HG03575 (cell line): ENCODE results near the gene AHCYL2.
"Not testable (repeated sequence)": the region's sequence is repeated elsewhere in the genome, so short reads cannot be mapped to it uniquely, and the experiment has no call there.

Source experiments
- ATAC-seq: cut with Tn5 transposase; IDR thresholded peaks from one replicate; pipeline ENCODE4 v1.9.1; 2021; ENCODE audit not compliant: unreplicated experiment, insufficient number of reproducible peaks, low FRiP score; ENCODE audit errors: extremely low read depth

AHCYL2 gene

DNA sequence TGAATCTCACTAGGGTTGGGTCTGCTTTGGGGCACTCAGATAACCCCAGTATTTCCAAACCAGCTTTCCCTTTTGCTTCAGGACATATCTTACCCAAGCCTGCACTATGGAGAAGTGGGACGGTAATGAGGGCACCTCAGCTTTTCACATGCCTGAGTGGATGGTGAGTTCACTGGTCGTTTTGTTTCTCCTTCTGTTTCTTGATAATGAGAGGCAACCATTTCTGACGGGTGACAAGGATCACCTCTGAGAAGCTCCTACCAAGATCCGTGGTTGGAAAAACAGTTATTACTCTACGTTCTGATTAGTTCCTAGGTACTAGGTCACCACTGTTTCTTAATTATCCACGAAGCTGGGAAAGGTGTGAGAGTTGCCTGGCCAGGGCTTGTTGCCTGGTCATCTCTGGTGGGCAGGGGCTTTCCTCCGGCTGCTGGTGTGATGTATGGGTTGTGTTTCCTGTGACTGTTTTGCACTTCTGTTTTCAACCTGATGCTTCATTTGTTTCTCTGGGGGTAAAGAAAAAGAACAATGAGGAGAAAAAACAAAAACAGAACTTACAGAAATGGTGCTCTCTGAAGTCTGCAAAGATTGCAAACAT lies 143.7 kb downstream of the AHCYL2 start:
- ATAC-seq: no peak

DNA sequence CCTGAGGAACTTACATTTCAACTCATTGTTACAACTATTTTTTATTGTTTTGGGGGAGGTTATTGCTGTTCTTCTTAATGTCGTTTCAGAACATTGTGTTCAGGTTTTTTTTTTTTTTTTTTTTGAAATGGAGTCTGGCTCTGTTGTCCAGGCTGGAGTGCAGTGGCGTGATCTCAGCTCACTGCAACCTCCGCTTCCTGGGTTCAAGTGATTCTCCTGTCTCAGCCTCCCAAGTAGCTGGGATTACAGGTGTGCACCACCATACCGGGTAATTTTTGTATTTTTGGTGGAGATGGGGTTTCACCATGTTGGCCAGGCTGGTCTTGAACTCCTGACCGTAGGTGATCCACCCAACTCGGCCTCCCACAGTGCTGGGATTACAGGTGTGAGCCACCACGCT lies 144.6 kb downstream of the AHCYL2 start:
- ATAC-seq: not testable (repeated sequence)

DNA sequence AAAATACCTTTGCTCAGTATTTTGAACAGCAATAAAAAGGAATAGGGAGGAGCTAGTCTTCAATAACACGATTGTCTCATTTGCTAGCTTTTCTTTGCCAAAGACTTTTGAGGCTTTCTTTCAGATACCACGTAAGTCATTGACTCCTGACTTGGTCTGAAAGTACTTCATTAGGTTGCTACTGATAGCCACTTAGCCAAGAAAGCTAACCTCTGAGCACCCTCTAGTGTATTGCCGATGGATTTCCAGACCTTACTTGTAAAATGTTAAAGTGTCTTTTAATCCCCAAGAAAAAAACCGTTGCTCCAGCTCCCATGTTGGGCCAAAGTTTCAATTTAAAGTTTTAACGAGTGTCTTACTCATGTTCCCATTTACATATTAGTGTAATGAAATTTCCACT lies 146.0 kb downstream of the AHCYL2 start:
- ATAC-seq: no peak

DNA sequence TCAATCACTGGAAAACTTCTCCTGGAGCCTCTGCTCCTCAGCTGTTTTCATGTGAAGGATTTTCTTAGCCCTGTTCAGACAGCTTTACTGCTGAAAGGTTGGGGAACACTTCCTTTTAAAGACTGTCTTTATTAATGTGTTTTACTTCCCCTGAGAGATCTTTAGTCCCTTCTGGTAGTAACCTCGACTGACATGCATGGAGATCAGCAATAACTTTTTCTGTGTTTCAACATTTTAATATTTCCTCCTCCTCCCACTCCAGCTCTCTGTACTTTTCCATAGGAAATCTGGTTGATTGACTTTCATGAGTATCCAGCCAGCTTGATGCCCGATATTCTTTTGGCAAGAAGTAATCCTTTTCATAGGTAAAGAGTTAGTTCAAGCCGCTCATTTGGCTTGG lies 146.7 kb downstream of the AHCYL2 start:
- no peak for ATAC-seq

DNA sequence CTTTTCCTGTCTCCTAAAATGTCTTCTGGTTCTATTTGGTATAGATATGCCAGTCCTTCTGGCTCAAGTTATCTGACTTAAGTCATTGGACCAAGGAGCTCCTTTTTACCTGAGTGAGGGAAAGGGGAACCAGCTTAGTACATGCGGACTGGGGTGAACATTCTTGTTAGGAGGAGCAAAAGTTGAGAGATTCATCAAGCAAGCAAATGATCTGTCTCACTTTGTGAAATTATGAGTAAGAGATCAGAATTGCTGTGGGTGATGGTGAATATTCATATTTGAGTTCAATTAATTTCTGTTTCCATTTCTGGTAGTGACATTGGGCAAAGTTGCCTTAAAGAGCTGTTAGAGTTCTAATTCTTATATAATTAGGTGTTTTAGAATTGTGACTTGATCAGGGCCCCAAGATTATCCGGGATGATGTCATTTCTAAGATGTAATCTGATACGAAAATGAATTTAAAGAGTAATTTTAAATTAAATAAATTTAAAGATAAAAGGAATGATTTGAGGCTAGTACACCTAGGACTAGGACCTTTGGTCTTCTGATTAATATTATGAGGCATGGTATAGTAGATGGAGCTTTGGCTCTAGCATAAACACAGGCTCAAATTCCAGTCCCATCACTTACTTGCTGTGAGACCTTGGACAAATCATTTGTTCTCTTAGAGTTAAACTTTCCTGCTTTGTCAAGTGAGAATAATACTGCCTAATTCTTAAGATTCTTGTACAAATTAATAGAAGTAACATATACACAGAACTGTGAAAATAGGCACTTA lies 149.0 kb downstream of the AHCYL2 start:
- no peak for ATAC-seq

DNA sequence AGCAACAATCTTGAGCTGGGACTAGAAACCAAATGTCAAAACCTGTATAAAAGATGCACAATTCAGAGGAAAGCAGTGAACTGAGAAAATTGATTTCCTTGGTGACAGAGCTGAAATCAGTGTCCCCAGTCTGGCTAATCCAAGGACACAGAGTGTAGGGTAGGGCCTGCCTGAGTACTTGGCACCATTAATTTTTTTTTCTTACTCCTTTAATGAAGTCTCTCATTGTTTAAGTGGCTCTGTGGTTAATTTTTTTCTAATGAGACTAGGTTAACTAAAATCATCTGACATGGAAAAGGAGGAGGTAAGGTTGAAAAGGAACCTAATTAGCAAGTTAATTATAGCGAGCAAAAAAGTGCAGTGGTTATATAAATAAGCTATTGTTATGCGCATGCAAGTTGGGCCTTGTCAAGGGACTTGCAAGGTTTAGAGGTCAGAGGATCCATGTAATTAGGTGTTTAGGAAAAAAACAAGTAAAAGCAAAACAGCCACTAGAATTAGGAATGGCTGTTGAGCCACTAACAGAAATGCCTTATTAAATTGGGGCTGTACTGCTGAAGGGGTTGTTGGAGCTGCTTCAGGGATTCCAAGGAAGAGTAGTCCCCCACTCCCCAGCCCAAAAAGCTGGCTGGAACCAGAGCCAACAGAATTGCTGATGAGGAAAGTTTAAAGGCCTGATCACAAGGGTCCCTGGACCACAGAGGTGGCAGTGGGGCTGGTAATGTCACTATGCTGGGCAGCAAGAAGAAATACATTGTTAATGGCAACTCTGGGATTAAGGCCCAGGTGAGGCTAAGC lies 150.5 kb downstream of the AHCYL2 start:
- ATAC-seq: no peak

DNA sequence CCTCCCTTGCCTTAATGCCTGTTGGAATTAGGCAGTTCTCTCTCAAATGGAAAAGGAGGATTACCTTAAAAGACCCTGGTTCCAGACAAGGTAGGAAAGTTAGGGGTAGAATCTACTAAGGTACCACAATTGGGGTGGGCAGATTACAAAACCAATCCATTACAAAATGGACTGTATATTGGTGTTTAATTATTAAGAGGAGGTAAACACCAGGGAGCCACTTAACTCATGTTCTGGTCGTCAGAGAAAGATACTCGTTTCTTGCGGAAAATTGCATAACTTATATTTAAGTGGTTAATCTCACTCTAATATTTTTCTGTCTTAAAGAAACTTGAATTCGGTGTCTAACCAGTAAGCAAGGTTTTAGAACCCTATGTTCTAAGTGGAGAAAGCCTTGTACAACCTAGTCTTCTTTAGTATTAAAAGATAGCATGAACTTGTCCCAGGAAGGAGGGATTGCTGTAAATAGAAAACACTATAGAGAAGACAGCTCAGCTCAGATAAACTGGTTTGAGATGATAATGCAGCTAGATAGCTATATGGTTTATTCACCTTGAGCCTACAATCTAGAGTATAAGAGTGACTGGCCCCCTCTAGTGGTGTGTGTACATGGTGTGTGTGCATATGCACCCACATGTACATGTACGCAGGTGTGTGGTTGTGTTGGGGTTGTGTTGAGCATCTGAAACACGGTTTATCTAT lies 151.4 kb downstream of the AHCYL2 start:
- ATAC-seq: no peak

DNA sequence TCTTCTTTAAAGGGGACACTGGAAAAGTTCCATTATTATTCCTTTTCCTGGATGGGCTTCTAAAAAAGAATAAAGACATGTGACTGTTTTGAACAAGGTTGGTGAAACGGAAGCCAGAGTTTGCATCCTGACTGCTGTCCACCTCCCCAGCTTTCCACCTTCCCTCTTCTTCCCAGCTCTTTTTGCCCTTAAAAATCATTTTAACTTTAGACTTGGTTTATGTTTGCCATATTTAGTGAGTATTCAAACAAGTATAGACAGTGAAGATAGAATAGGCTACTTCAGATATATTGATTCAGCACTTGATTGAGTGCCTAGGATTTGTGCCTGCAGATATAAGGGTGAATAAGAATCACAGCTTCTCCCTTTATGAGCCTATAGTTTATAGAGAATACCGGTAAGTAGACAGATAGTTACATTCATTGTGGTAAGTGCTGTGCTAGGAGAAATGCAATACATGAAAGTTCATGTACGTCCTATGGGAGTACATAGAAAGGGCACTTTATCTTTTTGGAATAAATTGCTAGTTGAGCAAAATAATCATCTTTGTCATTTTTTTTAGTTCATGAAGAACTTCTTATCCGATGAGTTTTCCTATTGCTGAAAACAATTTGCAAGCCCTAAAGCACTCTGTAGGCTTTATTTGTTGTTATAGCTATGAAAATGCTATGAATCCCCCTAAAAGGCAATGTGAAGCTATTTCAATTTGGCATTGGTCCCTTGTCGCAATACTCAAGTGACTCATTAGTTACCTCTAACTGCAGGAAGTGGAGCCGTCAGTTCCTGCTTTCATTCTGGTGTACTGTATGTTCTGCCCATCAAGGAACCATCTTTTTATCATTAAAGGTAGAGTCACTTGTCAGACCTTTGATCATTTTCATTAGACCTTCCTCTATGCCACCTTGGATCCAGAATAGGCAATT lies 152.2 kb downstream of the AHCYL2 start:
- ATAC-seq: no peak

DNA sequence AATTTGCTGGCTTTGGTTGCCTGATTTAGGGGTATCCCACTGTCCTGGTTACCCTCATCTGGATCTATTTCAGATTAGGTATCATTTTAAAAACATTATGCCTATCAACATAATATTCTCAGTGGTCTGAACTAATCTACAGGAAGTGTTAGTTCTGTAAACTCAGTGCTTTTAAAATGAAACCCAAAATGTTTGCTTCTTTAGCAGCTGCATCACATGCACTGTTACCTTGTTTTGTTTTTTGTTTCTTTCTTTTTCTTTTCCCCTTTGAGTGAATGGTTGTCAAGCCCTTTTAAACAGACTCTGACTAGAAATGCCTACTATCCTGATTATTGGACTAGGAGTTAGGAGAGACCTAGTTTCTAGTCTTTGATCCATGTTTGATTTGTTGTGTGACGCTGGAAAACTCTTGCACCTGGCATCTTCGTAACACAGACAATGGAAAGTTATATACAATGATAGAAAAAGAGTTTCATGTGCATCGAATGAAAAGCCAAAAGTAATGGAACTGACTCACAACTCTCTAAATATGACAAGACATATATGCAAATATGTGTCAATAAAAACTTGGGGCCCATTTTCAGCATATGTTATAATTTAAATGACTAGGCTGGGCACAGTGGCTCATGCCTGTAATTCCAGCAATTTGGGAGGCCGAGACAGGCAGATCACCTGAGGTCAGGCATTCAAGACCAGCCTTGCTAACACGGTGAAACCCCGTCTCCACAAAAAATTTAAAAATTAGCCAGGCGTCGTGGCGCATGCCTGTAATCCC lies 157.1 kb downstream of the AHCYL2 start:
- no peak for ATAC-seq

DNA sequence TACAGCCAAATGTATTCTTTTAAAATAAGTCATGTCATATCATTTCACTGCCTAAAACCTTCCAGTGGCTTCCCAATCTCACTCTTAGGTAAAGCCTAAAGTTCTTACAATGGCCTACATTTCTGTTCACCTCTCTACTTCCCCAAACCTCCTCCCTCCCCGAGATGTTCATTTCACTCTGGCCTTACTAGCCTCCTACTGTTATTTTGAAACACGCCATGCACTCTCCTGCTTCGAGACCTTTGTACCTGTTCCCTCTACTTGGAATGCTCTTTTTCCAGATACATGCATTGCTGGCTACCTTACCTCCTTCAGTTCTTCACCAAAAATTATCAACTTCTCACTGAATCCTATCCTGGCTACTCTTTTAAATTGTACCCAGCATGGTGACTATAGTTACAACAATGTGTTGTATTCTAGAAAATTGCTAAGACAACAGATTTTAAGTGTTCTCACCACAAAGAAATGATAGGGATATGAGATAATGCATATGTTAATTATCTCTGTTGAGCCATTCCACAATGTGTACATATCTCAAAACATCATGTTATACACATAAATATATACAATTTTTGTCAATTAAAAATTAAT lies 158.8 kb downstream of the AHCYL2 start:
- no peak for ATAC-seq

DNA sequence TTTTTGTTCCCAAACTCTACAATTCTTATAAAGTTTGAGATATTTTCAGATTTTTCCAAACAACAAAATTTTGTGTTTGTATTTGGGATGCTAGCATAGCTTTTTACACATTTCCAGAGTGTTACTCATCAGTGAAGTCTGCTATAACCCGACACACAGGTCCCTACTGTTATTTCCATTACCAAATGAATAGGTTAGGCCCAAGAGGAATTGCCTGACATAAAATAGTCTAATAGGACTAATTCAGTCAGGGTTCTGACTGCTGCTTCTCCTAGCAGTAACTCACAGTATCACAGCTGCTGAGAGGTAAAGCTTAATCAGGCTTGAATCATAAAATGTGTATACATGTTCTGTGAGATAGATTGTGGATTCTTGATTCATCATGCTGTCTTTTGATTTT lies 160.3 kb downstream of the AHCYL2 start:
- ATAC-seq: no peak

DNA sequence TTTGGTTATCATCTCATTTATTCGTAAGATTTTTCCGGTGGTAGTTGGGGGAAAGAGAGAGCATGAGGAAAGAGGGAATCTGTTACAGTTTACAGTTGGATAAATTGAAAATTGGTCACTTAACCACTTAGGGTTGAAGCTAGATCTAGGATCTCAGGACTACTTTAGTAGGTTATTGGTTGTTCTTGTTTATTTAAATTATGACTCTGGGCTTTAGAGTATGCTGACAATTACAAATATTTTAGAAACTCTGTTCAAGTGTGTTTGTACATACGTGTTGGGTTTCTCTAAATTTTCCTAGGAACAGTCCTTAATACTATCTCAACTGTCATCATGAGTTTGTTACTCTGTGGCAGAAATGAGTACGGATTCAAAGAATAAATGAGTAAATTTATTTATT lies 160.8 kb downstream of the AHCYL2 start:
- ATAC-seq: no peak

DNA sequence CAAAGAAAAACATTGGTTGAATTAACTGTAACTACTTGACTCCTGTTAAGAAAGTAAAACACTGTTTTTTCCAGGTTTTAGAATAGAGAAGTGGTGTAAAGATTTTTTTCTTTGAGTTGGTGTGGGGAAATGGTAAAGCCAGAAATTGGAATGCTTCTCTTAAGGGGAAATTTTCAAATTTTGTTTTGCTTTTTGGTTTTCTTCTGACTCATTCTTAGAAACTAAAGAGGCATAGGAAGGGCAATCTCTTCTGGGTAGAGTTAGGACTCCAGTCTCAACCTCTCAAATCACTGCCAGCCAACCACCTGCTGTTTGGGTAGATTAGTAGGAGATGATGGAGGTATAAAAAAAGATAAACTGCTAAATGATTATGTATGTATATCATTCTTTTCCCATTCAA lies 161.7 kb downstream of the AHCYL2 start:
- ATAC-seq: no peak

DNA sequence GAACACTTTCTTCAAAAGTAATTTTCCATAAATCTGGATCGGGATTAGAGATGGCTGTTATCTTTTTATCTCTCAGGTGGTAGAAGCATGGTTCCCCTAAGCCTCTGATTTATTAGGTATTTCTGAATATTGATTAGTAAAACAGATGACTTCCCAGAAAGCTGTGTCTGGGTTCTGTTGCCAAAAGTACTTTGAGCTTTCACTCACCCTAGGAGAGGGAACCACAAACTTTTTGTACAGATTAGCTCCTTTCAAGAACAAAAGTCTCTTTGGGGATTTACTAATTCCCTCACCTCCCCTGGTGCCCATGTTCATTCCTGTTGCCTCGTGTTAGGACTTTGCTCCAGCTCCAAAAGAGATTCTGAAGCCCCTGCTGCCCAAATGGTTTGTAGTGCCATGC lies 162.7 kb downstream of the AHCYL2 start:
- ATAC-seq: no peak

DNA sequence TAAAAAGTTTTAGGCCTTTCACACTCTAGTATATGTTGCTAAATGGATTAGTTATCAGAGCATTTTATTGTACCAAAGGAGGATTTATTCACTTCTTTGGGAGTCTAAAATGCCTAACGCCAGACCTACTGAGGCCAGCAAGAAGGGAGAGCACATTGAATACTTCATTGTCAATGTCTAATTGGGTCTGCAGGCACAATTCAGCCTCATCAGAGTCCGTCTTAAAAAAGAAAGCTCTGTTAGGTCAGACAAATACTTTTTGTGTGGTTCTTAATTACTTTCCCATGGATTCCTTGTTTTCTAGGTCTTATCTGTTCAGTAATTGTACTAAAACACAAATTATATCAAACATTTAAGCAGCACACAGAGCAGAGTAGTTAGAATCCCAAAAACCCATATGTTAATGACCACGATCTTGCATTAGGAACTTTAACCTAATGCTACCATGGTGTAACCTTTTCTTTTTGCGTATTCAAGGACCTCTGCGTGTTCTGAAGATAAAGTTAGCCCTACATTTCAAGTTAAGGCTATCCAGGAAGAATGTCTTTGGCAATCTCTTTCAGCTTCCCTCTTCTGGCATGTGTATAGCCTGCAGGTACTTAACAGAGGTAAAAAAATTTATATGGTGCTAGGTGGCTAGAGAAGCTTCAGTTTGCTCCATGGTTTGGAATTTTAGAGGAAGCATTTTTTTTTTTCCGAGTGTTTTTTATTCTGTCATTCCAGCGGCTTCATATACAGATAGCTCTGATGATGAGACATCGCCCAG lies 163.7 kb downstream of the AHCYL2 start:
- no peak for ATAC-seq

DNA sequence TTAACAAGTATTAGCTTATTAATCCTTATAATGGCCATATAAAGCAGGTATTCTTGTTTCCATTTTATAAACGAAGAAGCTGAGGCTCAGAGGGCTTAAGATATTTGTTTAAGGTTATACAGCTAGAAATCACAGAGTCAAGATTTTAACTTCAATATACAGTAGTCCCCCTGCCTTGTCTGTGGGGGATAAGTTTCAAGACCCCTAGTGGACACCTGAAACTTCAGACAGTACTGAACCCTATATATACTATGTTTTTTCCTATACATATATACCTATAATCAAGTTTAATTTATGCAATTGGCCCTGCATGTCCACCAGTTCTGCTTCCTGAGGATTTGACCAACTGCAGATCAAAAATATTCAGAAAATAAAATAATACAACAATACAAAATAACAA lies 165.0 kb downstream of the AHCYL2 start:
- no peak for ATAC-seq

DNA sequence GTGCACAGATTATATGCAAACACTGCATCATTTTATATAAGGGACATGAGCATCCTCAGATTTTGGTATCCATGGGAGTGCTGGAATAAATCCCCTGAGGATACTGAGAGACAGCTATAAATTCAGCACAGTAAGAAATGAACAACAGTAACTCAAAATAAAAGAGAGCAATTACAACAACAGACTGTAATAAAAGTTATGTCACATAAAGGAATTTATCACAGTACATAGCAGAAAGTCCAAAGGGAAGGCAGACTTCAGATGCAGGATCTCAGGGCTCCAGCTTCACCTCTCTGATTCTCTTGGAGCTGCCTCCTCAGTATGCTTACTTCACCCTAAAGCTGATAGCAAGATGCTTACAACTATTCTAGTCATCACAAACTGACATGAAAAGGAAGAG lies 165.5 kb downstream of the AHCYL2 start:
- no peak for ATAC-seq
